ENCODE data around the gene GGA1. TPM values are rescaled to one million over a fixed set of nuclear protein-coding genes. Genes with fewer than 3 reads are reported as not detected.
"Not testable (repeated sequence)": the region's sequence is repeated elsewhere in the genome, so short reads cannot be mapped to it uniquely, and the experiment has no call there.

Gene GGA1
- total RNA-seq, 2 donors from 2014 or later, result 43.9 to 146 TPM

- DNase-seq (ENCODE audit: low spot score), result no peak
- H3K36me3 ChIP-seq, result no peaks in the 10 kb centered on the region
- no peak for TF ChIP-seq POLR2A (IDR thresholded peaks at IDR 0.05)
- no peak for TF ChIP-seq CTCF (IDR thresholded peaks at IDR 0.05)
- TF ChIP-seq POLR2AphosphoS5 (IDR thresholded peaks at IDR 0.05), result no peak
- intact Hi-C loops (cut with DNase I), result no loop called here
- H3K27ac ChIP-seq, result no peak overlapping the region
- H3K4me1 ChIP-seq (replicated peaks), result no peaks in the 10 kb centered on the region
- H3K9me3 ChIP-seq, result no peaks in the 10 kb centered on the region
- H3K27me3 ChIP-seq (replicated peaks; ENCODE audit: insufficient read depth), result no peaks in the 10 kb centered on the region
- WGBS, result 86% methylated on average over 9 of the region's 9 CpGs
- H3K4me3 ChIP-seq, result no peak overlapping the region
Observed at GRCh38 chr22:37647928-37648327, 39.3 kb downstream of the GGA1 start.

- no peaks in the 10 kb centered on the region for H3K27me3 ChIP-seq (replicated peaks; ENCODE audit: insufficient read depth)
- H3K9me3 ChIP-seq, result no peaks in the 10 kb centered on the region
- H3K36me3 ChIP-seq, result peaks cover 0 to 4% of the 10 kb centered on the region in 2 donors
- no peak for TF ChIP-seq POLR2AphosphoS5 (IDR thresholded peaks at IDR 0.05)
- TF ChIP-seq POLR2A (IDR thresholded peaks at IDR 0.05), result no peak
- TF ChIP-seq CTCF (IDR thresholded peaks at IDR 0.05), result no peak
- no peak overlapping the region for H3K27ac ChIP-seq
- H3K4me1 ChIP-seq (replicated peaks), result no peaks in the 10 kb centered on the region
- H3K4me3 ChIP-seq, result no peak overlapping the region
- intact Hi-C loops (cut with DNase I), result no loop called here
- no peak for DNase-seq (ENCODE audit: low spot score)
- 94% methylated on average over 17 of the region's 17 CpGs for WGBS
Observed at GRCh38 chr22:37650463-37651136, 42.0 kb downstream of the GGA1 start.

- Histone ChIP-seq H3K27ac (no peak overlapping the region), H3K27me3 (replicated peaks; ENCODE audit: insufficient read depth) (no peaks in the 10 kb centered on the region), H3K36me3 (peaks cover 0 to 4% of the 10 kb centered on the region in 2 donors), H3K4me3 (no peak overlapping the region), H3K9me3 (no peaks in the 10 kb centered on the region), H3K4me1 (replicated peaks) (no peaks in the 10 kb centered on the region)
- WGBS, result 80% methylated on average over 14 of the region's 14 CpGs
- intact Hi-C loops (cut with DNase I), result no loop called here
- DNase-seq (ENCODE audit: low spot score), result no peak
- TF ChIP-seq POLR2A (IDR thresholded peaks at IDR 0.05) (no peak), POLR2AphosphoS5 (IDR thresholded peaks at IDR 0.05) (no peak), CTCF (IDR thresholded peaks at IDR 0.05) (no peak)
Observed at GRCh38 chr22:37654563-37655251, 46.1 kb downstream of the GGA1 start.

- Histone ChIP-seq H3K36me3 (peaks cover 0 to 4% of the 10 kb centered on the region in 2 donors), H3K9me3 (no peaks in the 10 kb centered on the region)
- WGBS, result 89% methylated on average over 16 of the region's 17 CpGs
Observed at GRCh38 chr22:37655252-37655563, 46.6 kb downstream of the GGA1 start.

GRCh38 chr22:37656583-37656982 is 47.9 kb downstream of the GGA1 start:
- H3K4me3 ChIP-seq; H3K9me3 ChIP-seq; H3K27me3 ChIP-seq (replicated peaks; ENCODE audit: insufficient read depth); H3K36me3 ChIP-seq; DNase-seq (ENCODE audit: low spot score); H3K27ac ChIP-seq; H3K4me1 ChIP-seq (replicated peaks); intact Hi-C loops (cut with DNase I): not testable (repeated sequence)
- WGBS, result 96% methylated on average over 4 of the region's 4 CpGs

More at GRCh38 chr22:37655252-37655563, 46.6 kb downstream of the GGA1 start:
- intact Hi-C loops (cut with DNase I), result no loop called here
- no peak overlapping the region for H3K4me3 ChIP-seq
- no peak for DNase-seq (ENCODE audit: low spot score)
- H3K4me1 ChIP-seq (replicated peaks), result no peaks in the 10 kb centered on the region
- H3K27ac ChIP-seq, result no peak overlapping the region
- no peaks in the 10 kb centered on the region for H3K27me3 ChIP-seq (replicated peaks; ENCODE audit: insufficient read depth)
- TF ChIP-seq POLR2AphosphoS5 (IDR thresholded peaks at IDR 0.05) (no peak), POLR2A (IDR thresholded peaks at IDR 0.05) (no peak), CTCF (IDR thresholded peaks at IDR 0.05) (no peak)

All from prostate gland (tissue), 2 donors.